ENCODE data around the gene KIRREL3. TPM values are rescaled to one million over a fixed set of nuclear protein-coding genes. Genes with fewer than 3 reads are reported as not detected.

Gene KIRREL3
- total and polyA plus RNA-seq, 2 donors (not counting 3 experiments of a cell fraction or from before 2014, with no cell fraction given), result not detected

- TF ChIP-seq FOS (IDR thresholded peaks at IDR 0.05; ENCODE audit: borderline replicate concordance, insufficient read depth, low read length), result no peak
- TF ChIP-seq POLR2A (IDR thresholded peaks at IDR 0.05; ENCODE audit: low read depth, low read length), result no peak
- TF ChIP-seq MAX (IDR thresholded peaks at IDR 0.05; ENCODE audit: insufficient read depth, insufficient read length), result no peak
- no peak for TF ChIP-seq GATA2 (IDR thresholded peaks at IDR 0.05; ENCODE audit: insufficient read depth, insufficient read length, low read depth, low read length)
- no peak for TF ChIP-seq POLR2AphosphoS5 (IDR thresholded peaks at IDR 0.05; ENCODE audit: insufficient read depth, low read depth, low read length)
- BruUV-seq (replicated peaks), result no TSS peak
- H3K9me3 ChIP-seq (replicated peaks; ENCODE audit: control insufficient read depth, insufficient read depth, low read length), result no peaks in the 10 kb centered on the region
- H3K4me2 ChIP-seq (ENCODE audit: insufficient read depth, low read length), result no peak overlapping the region
- FAIRE-seq (no peak), DNase-seq (ENCODE audit: low read depth, low spot score) (no peak)
- no peak overlapping the region for H3K27ac ChIP-seq (ENCODE audit: insufficient read depth, low read depth, low read length)
- no peaks in the 10 kb centered on the region for H3K79me2 ChIP-seq (ENCODE audit: control insufficient read depth, insufficient read depth, low read length)
- H4K20me1 ChIP-seq (replicated peaks; ENCODE audit: control insufficient read depth, extremely low read depth, insufficient read depth, low read length), result no peaks in the 10 kb centered on the region
- no peaks in the 10 kb centered on the region for H3K36me3 ChIP-seq (ENCODE audit: control insufficient read depth in 2 of 2, extremely low read depth in 1 of 2, insufficient read depth in 2 of 2, low read length in 2 of 2)
- POLR2A ChIA-PET, result interaction anchor here (1.1 kb wide), 1 partner anchor 171 kb away, joined by 4 read pairs; no protein-coding TSS in a partner anchor
- no peak overlapping the region for H2AFZ ChIP-seq (ENCODE audit: low read depth, low read length)
- CTCF ChIA-PET, result interaction anchor here (0.6 to 7.7 kb wide), 62 partner anchors 8 to 1536 kb away, joined by 3 to 437 read pairs (median 6); partner anchors contain the start of genes DCPS, FOXRED1, SRPRA and ST3GAL4
- H3K4me1 ChIP-seq (ENCODE audit: control insufficient read depth, extremely low read depth, insufficient read depth, low read length), result no peaks in the 10 kb centered on the region
- intact Hi-C loops (cut with micrococcal nuclease), result no loop called here
- H3K27me3 ChIP-seq (ENCODE audit: control insufficient read depth in 2 of 2, insufficient read depth in 2 of 2, low read length in 2 of 2), result peaks cover 0 to 2% of the 10 kb centered on the region in 2 experiments
- dilution Hi-C loops (cut with MboI; ENCODE audit: extremely low pct_ligation_motif_present, low sequenced_read_pairs), result no loop called here
- H3K4me3 ChIP-seq (replicated peaks in 1 of 3; ENCODE audit: insufficient read depth in 1 of 3, low read depth in 1 of 3, low read length in 3 of 3), result no peak overlapping the region
- no peak overlapping the region for H3K9ac ChIP-seq (replicated peaks; ENCODE audit: extremely low read depth, insufficient read depth, low read length)
- no peaks in the 10 kb centered on the region for H3K9me1 ChIP-seq (replicated peaks; ENCODE audit: control insufficient read depth, extremely low read depth, insufficient read depth, low read length)
Measured at GRCh38 chr11:126481303-126481680, 519.3 kb downstream of the KIRREL3 start.

- POLR2A ChIA-PET, result interaction anchor here (0.6 to 1.1 kb wide), 2 partner anchors 120 to 170 kb away, joined by 4 read pairs; no protein-coding TSS in a partner anchor
- DNase-seq (ENCODE audit: low read depth, low spot score), result peak; percentile 76
- BruUV-seq (replicated peaks), result no TSS peak
- TF ChIP-seq MAX (IDR thresholded peaks at IDR 0.05; ENCODE audit: insufficient read depth, insufficient read length) (no peak), FOS (IDR thresholded peaks at IDR 0.05; ENCODE audit: borderline replicate concordance, insufficient read depth, low read length) (no peak), EZH2 (IDR thresholded peaks at IDR 0.05; ENCODE audit: borderline replicate concordance, low read depth, low read length, severe bottlenecking) (no peak), CTCF (IDR thresholded peaks at IDR 0.05; ENCODE audit: extremely low read depth in 1 of 2, insufficient read depth in 1 of 2, low read depth in 1 of 2, low read length in 2 of 2) (peak; percentile 87 to 95)
- H3K79me2 ChIP-seq (ENCODE audit: control insufficient read depth, insufficient read depth, low read length), result no peaks in the 10 kb centered on the region
- peaks cover 0 to 2% of the 10 kb centered on the region in 2 experiments for H3K27me3 ChIP-seq (ENCODE audit: control insufficient read depth in 2 of 2, insufficient read depth in 2 of 2, low read length in 2 of 2)
- no peaks in the 10 kb centered on the region for H3K4me1 ChIP-seq (ENCODE audit: control insufficient read depth, extremely low read depth, insufficient read depth, low read length)
- H2AFZ ChIP-seq (ENCODE audit: low read depth, low read length), result peak overlapping the region; percentile 62
- no peaks in the 10 kb centered on the region for H3K36me3 ChIP-seq (ENCODE audit: control insufficient read depth in 2 of 2, extremely low read depth in 1 of 2, insufficient read depth in 2 of 2, low read length in 2 of 2)
- H3K9ac ChIP-seq (replicated peaks; ENCODE audit: extremely low read depth, insufficient read depth, low read length), result no peak overlapping the region
- no peak overlapping the region for H3K27ac ChIP-seq (ENCODE audit: insufficient read depth, low read depth, low read length)
- intact Hi-C loops (cut with micrococcal nuclease), result loop anchor here (1.0 kb wide), 2 partner anchors 39 to 170 kb away; no protein-coding TSS in a partner anchor
- H3K9me3 ChIP-seq (replicated peaks; ENCODE audit: control insufficient read depth, insufficient read depth, low read length), result no peaks in the 10 kb centered on the region
- no peaks in the 10 kb centered on the region for H3K9me1 ChIP-seq (replicated peaks; ENCODE audit: control insufficient read depth, extremely low read depth, insufficient read depth, low read length)
- no peaks in the 10 kb centered on the region for H4K20me1 ChIP-seq (replicated peaks; ENCODE audit: control insufficient read depth, extremely low read depth, insufficient read depth, low read length)
- H3K4me3 ChIP-seq (replicated peaks in 1 of 3; ENCODE audit: insufficient read depth in 1 of 3, low read depth in 1 of 3, low read length in 3 of 3), result no peak overlapping the region
- CTCF ChIA-PET, result interaction anchor here (0.6 to 7.7 kb wide), 68 partner anchors 9 to 1558 kb away, joined by 3 to 437 read pairs (median 5); partner anchors contain the start of genes DCPS, FOXRED1, SRPRA and ST3GAL4
- dilution Hi-C loops (cut with MboI; ENCODE audit: extremely low pct_ligation_motif_present, low sequenced_read_pairs), result no loop called here
- H3K4me2 ChIP-seq (ENCODE audit: insufficient read depth, low read length), result peak overlapping the region; percentile 1
- peak; percentile 91 for FAIRE-seq
Measured at GRCh38 chr11:126480410-126481302, 519.9 kb downstream of the KIRREL3 start.

Measured in endothelial cell of umbilical vein (primary cell).